Fibroblast of mammary gland (primary cell): ENCODE results near the gene ERCC4.
"Not testable (repeated sequence)": the region's sequence is repeated elsewhere in the genome, so short reads cannot be mapped to it uniquely, and the experiment has no call there.

Source experiments
- DNase-seq: peaks from one replicate; pipeline ENCODE4 v3.0.0-alpha.2; 2010; ENCODE audit warnings: low read depth
- H3K4me3 ChIP-seq: 2 replicates; pipeline ENCODE4 v1.5.1; 2011; ENCODE audit warnings: low read depth, mild to moderate bottlenecking, low read length, moderate library complexity; ENCODE audit not compliant: control insufficient read depth
- CTCF ChIP-seq: conservative IDR thresholded peaks from 2 replicates; pipeline ENCODE4 v1.5.1; 2011; ENCODE audit warnings: low read depth, low read length, inconsistent platforms; ENCODE audit not compliant: control insufficient read depth, insufficient read depth

The ERCC4 gene

GRCh38 chr16:13886608-13887007 is 33.3 kb upstream of the ERCC4 start:
- TF ChIP-seq CTCF = no peak
- DNase-seq = no peak

GRCh38 chr16:13889323-13889722 is 30.6 kb upstream of the ERCC4 start:
- not testable (repeated sequence) for H3K4me3 ChIP-seq, DNase-seq

More at GRCh38 chr16:13886608-13887007, 33.3 kb upstream of the ERCC4 start:
- H3K4me3 ChIP-seq = no peak overlapping the region

- no peak for TF ChIP-seq CTCF
- no peak overlapping the region for H3K4me3 ChIP-seq
Measured at GRCh38 chr16:13892301-13892700, 27.7 kb upstream of the ERCC4 start.

DNA sequence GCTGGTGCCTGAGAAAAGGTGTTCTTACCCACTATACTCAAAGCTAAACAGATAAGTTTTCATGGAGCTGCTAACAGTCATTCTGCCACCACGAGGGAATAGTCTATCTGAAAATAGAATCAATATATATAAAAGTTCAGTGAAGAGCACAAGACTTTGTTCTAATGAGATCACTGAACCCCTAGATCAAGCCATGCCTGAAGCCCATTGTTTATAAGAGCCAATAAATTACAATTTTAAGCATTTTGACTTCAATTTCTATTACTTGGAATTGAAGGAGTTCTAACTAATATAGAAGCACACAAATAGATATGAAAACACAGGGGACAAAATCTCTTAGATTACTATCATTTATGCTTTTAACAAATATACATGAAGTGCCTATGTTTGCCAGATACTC is 24.4 kb upstream of the ERCC4 start:
- no peak for DNase-seq
- no peak overlapping the region for H3K4me3 ChIP-seq
- TF ChIP-seq CTCF = no peak

More at GRCh38 chr16:13892301-13892700, 27.7 kb upstream of the ERCC4 start:
- DNase-seq = no peak

GRCh38 chr16:13896543-13897182 is 23.3 kb upstream of the ERCC4 start:
- TF ChIP-seq CTCF = peak; percentile 32
- H3K4me3 ChIP-seq = no peak overlapping the region
- DNase-seq = peak; percentile 8

DNA sequence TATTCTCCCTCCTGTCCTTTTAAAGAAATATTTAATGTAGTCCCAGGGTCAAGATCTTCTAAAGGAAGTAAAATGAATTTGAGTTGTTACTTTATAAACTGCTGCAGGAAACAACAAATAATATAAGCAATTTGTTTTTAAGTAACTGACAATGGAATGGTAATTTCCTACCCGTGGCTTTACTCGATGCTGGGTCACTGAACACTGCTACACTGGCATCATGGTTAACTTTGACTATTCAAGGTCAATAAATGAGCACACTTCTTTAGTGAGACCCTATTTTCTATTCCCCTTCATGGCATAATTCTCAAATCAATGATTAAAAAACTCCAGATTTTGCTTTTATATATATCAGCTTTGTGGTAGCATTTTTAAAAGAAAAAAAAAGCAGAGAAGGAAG is 22.1 kb upstream of the ERCC4 start:
- TF ChIP-seq CTCF = no peak
- H3K4me3 ChIP-seq = no peak overlapping the region
- no peak for DNase-seq

GRCh38 chr16:13898233-13898632 is 21.7 kb upstream of the ERCC4 start:
- DNase-seq = no peak
- no peak overlapping the region for H3K4me3 ChIP-seq
- no peak for TF ChIP-seq CTCF
